SHP77 treated with DMSO at 0.1 percent for 48 hours (cell line): ENCODE data around the gene STX2.
A peak's percentile ranks its signal among the peaks of the same experiment; 100 is the strongest.
"Not testable (repeated sequence)": the region's sequence is repeated elsewhere in the genome, so short reads cannot be mapped to it uniquely, and the experiment has no call there.

Source experiments
- DNase-seq: peaks from one replicate; lab custom pipeline; 2025; lab: John Stamatoyannopoulos, UW

Gene STX2

GRCh38 chr12:130764475-130765185 lies 74.4 kb downstream of the STX2 start:
- no peak for DNase-seq

DNA sequence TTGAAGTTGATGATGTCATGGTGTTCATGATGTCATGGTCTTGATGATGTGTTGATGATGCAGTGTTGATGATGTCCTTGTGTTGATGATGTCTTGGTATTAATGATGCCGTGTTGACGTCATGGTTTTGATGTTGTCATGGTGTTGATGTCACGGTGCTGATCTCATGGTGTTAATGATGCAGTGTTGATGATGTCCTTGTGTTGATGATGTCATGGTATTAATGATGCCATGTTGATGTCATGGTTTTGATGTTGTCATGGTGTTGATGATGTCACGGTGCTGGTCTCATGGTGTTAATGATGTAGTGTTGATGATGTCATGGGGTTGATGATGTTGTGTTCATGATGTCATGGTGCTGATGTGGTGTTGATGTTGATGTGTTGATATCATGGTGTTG lies 75.0 kb downstream of the STX2 start:
- no peak for DNase-seq

- no peak for DNase-seq
Measured at GRCh38 chr12:130762319-130762675, 76.8 kb downstream of the STX2 start.

GRCh38 chr12:130761537-130762318 lies 77.3 kb downstream of the STX2 start:
- peak; percentile 36 for DNase-seq

DNA sequence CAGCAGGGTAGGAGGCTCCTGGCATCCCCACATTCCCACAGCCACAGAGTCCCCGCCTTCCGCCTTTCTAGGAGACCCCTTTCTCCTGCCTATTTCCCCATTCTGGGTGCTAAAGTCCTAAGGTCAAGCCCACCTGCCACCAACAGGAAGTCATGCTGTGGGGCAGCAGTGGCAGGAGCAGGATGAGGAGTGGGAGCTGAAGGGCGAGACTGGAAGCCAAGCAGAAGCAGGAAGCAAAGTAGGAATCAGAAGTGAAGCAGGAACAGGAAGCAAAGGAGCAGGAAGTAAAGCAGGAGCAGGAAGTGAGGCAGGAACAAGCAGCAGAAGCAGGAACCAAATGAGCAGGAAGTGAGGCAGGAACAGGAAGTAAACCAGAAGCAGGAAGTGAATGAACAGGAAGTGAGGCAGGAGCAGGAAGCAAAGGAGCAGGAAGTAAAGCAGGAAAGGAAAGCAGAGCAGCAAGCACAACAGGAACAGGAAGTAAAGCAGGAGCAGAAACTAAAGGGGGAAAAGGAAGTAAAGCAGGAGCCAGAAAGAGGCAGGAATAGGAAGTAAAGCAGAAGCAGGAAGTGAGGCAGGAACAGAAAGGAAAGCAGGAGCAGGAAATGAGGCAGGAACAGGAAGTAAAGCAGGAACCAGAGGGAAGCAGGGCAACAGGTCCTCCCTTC lies 84.7 kb downstream of the STX2 start:
- no peak for DNase-seq

DNA sequence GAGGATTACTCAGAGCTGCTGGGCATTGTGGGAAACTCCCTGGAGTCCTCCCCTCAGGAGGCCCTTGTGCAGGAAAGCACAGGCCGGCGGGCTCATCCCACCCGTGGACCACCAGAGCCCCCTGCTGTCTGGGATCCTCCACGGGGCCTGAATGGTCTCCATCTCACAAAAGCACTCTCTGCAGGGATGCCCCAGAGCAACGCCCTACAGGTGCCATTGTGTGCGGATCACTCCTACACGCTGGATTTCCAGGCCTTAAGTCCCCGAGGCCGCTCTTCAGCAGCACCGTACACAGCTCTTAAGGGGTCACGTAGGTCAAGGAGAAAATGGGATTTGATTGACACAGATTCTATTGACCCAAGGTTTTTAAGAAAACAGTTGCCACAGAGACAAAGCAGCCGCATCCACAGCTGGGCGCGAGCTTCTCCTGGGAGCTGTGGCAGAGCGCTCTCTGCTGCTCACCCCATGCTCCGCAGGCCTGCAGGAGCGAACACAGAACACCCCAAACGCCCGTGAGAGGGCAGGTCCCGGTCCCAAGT lies 86.3 kb downstream of the STX2 start:
- DNase-seq, result peak; percentile 40

GRCh38 chr12:130752037-130752436 lies 87.0 kb downstream of the STX2 start:
- not testable (repeated sequence) for DNase-seq

GRCh38 chr12:130748786-130749185 lies 90.3 kb downstream of the STX2 start:
- no peak for DNase-seq

- DNase-seq, result peak; percentile 66
Measured at GRCh38 chr12:130747867-130748740, 90.9 kb downstream of the STX2 start.

- DNase-seq, result no peak
Measured at GRCh38 chr12:130746546-130746945, 92.5 kb downstream of the STX2 start.

DNA sequence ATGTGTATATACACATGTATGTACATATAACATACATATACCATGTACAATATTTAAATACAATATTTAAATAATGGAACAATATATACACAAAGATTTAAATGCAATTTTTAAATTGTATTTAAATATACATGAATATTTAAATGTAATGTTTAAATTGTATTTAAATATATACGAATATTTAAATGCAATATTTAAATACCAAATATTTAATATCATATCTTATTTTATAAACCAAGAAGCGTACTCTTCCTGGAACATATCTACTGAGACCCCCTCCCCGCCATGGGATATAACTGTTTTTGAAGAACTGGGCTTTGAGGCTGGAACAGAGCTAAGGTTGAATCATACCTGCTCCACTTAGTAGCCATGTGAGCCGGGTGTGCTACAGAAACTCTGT lies 93.1 kb downstream of the STX2 start:
- no peak for DNase-seq

DNA sequence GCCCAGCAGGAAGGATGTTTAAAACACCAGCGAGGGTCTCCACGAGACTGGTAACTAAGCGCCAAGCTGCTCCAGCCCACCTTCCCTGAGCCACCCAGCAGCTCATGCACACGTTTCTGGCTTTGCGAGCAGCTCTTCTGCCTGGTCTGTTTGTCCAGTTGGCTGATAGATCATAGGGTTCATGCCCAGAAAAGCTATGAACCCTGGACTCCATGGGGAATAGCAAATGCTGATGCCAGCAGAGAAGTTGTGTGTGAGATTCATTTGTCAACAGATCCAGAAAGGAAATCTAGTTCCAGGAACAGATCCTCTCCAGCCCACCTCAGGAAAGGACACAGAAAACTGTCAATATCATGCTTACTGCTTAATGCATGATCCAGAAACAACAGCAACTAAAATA lies 94.8 kb downstream of the STX2 start:
- DNase-seq, result no peak

DNA sequence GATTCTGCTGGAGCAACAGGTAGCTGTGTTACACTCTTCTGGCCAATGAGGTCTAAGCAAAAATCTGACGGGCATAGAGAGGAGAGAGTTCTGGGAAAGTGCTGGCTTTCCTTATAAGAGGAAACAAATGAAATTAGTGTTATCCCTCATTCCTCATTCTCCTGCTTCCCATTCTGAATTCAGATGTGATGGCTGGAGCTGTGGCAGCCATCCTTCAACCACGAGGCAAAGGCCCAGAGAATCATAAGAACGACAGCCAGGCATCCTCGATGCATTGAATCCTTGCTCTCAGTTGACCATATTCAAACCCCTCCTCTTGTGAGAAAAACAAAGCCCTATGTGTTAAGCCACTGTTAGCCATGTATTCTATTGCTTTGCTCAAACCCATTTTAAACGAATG lies 95.4 kb downstream of the STX2 start:
- DNase-seq, result no peak

GRCh38 chr12:130743176-130743575 lies 95.9 kb downstream of the STX2 start:
- no peak for DNase-seq

- no peak for DNase-seq
Measured at GRCh38 chr12:130742716-130743115, 96.3 kb downstream of the STX2 start.

DNA sequence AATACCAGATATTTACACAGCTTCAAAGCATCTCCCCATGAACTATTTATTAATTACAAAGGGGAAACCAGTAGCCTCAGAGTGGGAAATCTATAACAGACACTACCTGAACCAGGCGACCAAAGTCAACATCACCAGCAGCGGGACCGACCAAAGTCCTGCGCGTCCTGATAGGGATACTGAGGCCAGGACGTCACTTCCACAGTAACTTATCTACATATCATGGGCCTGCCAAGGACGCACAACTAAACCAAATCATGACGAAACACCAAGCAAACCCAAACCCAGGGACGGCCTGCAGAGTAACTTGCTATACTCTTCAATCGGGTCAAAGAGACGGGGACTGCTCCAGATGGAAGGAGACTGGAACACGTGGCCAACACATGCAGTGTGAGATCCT lies 96.9 kb downstream of the STX2 start:
- DNase-seq, result no peak
